ENCODE results near the gene CCR6. TPM values are rescaled to one million over a fixed set of nuclear protein-coding genes. Genes with fewer than 3 reads are reported as not detected.
"Not testable (repeated sequence)": the region's sequence is repeated elsewhere in the genome, so short reads cannot be mapped to it uniquely, and the experiment has no call there.

Gene CCR6
- total RNA-seq, result 1 to 10 TPM; 3.0 to 3.6 TPM

DNA sequence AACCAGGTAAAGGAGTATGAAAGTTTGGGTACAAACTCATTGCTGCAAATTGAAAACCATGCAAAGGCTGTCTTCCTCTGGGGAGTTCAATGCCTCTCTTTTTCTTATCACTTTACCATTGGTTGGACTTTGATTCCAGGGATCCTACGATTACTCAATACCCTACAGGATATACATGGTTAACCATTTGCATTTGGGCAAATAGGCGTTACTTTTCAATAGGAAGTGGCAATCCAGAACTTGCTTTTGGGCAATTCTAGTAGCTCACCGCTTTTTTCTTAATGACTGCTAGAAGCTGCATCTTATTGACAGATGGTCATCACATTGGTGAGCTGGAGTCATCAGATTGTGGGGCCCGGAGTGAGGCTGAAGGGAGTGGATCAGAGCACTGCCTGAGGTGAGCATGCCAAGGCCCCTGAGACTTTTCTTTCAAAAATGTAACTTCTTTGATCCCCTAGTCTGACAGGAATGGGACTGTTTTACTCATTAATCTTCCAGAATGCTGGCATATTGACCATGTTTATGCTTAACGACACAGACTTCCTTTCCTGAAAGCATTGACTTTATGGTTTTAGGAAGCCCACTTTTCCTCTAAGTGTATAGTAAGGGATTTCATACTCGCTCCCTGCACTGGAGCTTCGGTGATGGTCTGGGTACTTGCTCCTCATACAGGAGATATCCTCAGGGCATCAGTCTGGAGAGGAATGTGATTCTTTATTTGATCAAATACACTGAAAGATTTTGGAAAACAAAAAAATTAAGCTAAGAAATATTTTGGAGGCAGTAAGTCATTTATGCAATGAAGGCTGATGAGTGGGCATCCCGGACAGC lies at the start of gene CCR6:
Gene CCR6 (plus strand): TSS at position 270 of the 831 bp plus-strand sequence. CDS start 13,039 bp downstream, outside the sequence.
- Mint-ChIP-seq H3K4me1 (peaks cover 36% of the 10 kb centered on the region), H3K36me3 (peaks cover 2% of the 10 kb centered on the region), H3K27me3 (peaks cover 1% of the 10 kb centered on the region), H3K9me3 (no peaks in the 10 kb centered on the region), H3K4me3 (peak within 1 kb of the TSS; percentile 54), H3K27ac (peak within 1 kb of the TSS; percentile 74)
- POLR2A ChIA-PET, result interaction anchor here (0.5 to 2.3 kb wide), 4 partner anchors 17 to 167 kb away, joined by 3 to 9 read pairs (median 4); partner anchors contain the start of gene RNASET2
- DNase-seq, result no peak
- ATAC-seq (ENCODE audit: low read depth), result peak; percentile 15

DNA sequence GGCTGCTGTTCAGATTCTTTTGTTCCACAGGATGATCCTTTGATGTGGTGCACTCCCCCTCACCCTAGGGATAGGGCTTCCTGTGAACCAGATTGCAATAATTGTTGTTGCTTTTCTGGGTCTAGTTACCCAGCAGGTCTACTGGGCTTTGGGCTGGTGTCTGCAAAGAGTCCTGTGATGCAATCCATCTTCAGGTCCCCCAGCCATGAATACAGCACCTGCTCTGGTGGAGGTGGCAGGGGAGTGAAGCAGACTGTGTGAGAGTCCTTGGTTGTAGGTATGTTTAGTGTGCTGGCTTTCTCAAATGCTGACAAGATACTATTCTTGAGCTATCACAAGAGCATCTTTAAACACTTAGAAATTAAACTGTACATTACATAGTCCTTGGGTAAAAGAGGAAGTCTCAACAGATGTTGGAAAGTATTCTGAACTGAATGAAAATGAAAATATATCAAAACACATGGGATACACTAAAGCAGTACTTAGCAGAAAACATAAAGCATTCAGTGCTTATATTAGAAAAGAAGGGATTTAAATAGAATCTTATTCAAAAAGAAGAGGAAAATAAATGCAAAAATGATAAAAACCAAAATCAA lies 49.1 kb upstream of the CCR6 start:
- ATAC-seq (ENCODE audit: low read depth), result no peak
- no peak for DNase-seq
- Mint-ChIP-seq H3K4me1 (no peaks in the 10 kb centered on the region), H3K36me3 (peaks cover 3% of the 10 kb centered on the region), H3K9me3 (peaks cover 4% of the 10 kb centered on the region), H3K4me3 (no peak overlapping the region), H3K27ac (no peak overlapping the region), H3K27me3 (peaks cover 34% of the 10 kb centered on the region)
- POLR2A ChIA-PET, result no interaction called here

DNA sequence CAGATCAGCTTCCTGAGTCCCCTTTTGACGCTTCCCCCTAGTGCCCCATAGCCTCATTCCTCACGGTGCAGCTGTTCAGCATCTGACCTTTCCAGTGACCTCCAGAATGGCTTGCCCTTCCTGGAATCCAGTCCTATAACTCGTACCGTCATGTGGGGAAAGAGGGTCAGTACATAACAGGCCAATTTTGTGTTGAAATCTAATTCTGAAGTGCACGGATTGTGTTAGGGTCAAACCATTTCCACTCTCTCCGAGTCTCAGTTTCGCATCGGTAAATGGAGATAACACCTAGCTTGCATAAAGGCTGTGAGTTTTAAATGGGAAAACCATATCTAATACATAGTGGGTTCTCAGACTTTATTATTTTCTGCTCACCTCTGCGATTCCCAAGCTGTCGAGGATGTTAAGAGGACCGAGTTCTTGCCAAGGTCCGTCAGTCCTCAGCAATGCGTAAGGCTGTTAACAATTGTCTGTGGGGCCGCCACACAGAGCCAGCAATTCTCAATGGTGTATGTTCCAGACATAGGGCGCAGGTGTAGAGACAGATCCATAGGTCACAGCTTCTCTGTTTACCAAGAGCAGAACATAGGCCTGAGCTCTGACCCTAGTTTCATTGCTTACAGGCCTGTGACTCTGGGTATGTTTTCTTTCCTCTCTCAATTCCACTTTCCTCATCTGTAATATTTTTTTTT lies 45.5 kb upstream of the CCR6 start:
- DNase-seq, result no peak
- peaks cover 6% of the 10 kb centered on the region for H3K4me1 Mint-ChIP-seq
- H3K27me3 Mint-ChIP-seq, result peaks cover 8% of the 10 kb centered on the region
- POLR2A ChIA-PET, result no interaction called here
- H3K4me3 Mint-ChIP-seq, result no peak overlapping the region
- H3K9me3 Mint-ChIP-seq, result peaks cover 1% of the 10 kb centered on the region
- no peak for ATAC-seq (ENCODE audit: low read depth)
- peaks cover under 1% of the 10 kb centered on the region for H3K36me3 Mint-ChIP-seq
- H3K27ac Mint-ChIP-seq, result no peak overlapping the region

- Mint-ChIP-seq H3K4me3 (no peak overlapping the region), H3K27ac (no peak overlapping the region), H3K27me3 (peaks cover 12% of the 10 kb centered on the region), H3K36me3 (no peaks in the 10 kb centered on the region), H3K9me3 (peaks cover 4% of the 10 kb centered on the region), H3K4me1 (peaks cover 6% of the 10 kb centered on the region)
- no peak for DNase-seq
- POLR2A ChIA-PET, result no interaction called here
- ATAC-seq (ENCODE audit: low read depth), result no peak
Measured at GRCh38 chr6:167078745-167079144, 44.2 kb upstream of the CCR6 start.

DNA sequence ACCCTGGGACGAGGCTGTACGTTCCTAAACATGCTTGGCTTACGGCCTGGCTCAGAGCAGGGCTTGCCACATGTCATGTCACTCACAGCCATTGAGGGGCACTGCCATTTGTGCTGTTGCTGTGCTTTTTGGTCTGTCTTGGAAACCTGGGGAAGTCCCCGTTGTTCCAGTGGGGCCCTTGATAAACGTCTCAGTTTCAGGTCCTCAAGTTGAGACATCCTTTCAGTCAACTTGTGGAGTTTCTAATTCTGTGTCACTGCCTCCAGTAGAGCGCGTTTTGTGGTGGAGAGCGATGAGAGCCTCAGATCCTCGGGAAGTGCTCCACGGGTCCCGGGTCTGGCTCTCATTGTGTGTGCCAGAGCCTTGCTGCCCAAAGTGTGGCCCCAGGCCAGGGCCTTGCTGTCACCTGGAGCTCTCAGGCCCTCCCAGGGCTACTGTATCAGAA lies 43.0 kb upstream of the CCR6 start:
- H3K36me3 Mint-ChIP-seq, result no peaks in the 10 kb centered on the region
- peaks cover 8% of the 10 kb centered on the region for H3K27me3 Mint-ChIP-seq
- POLR2A ChIA-PET, result interaction anchor here (0.6 kb wide), 1 partner anchor 208 kb away, joined by 3 read pairs; no protein-coding TSS in a partner anchor
- no peak for DNase-seq
- H3K27ac Mint-ChIP-seq, result no peak overlapping the region
- H3K9me3 Mint-ChIP-seq, result peaks cover 3% of the 10 kb centered on the region
- ATAC-seq (ENCODE audit: low read depth), result no peak
- no peak overlapping the region for H3K4me3 Mint-ChIP-seq
- H3K4me1 Mint-ChIP-seq, result peaks cover 6% of the 10 kb centered on the region

DNA sequence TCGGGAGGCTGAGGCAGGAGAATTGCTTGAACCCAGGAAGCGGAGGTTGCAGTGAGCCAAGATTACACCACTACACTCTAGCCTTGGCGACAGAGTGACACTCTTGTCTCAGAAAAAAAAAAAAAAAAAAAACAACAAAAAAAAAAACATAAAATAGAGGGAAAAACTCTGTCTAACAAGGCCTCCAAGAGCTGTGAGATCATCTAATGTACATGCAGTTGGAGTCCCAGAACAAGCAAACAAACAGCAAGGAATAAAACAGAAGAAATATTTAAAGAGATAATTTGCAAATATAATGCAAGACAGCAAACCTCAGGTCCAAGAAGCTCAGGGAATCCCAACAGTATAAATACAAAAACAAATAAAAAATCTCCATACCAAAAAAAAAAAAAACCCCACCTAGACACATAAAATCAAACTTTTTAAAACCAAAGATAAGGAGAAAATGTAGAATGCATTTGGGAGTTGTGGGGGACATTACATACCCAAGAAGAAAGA lies 35.0 kb upstream of the CCR6 start:
- POLR2A ChIA-PET, result interaction anchor here (0.7 kb wide), 1 partner anchor 59 kb away, joined by 3 read pairs; no protein-coding TSS in a partner anchor
- Mint-ChIP-seq H3K27me3 (peaks cover 11% of the 10 kb centered on the region), H3K4me1 (peaks cover 31% of the 10 kb centered on the region), H3K4me3 (no peak overlapping the region), H3K36me3 (peaks cover 2% of the 10 kb centered on the region), H3K27ac (no peak overlapping the region), H3K9me3 (peaks cover 9% of the 10 kb centered on the region)
- no peak for DNase-seq
- no peak for ATAC-seq (ENCODE audit: low read depth)

DNA sequence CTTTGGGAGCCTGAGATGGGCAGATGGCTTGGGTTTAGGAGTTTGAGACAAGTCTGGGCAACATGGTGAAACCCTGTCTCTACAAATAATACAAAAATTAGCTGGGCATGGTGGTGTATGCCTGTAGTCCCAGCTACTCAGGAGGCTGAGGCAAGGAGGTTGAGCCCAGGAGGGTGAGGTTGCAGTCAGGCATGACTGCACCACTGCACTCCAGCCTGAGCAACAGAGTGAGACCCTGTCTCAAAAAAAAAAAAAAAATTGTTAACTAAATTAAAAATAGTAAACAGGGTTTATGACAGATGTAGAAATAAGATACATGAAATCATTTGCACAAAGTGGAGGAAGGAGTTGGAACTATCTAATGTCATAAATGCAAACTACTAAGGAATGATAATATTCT lies 34.2 kb upstream of the CCR6 start:
- POLR2A ChIA-PET; H3K4me3 Mint-ChIP-seq; ATAC-seq (ENCODE audit: low read depth); H3K27ac Mint-ChIP-seq; H3K27me3 Mint-ChIP-seq; H3K36me3 Mint-ChIP-seq; DNase-seq; H3K9me3 Mint-ChIP-seq: not testable (repeated sequence)
- H3K4me1 Mint-ChIP-seq, result peaks cover 36% of the 10 kb centered on the region

- no peak overlapping the region for H3K27ac Mint-ChIP-seq
- H3K4me3 Mint-ChIP-seq, result no peak overlapping the region
- peaks cover 7% of the 10 kb centered on the region for H3K9me3 Mint-ChIP-seq
- no peak for ATAC-seq (ENCODE audit: low read depth)
- DNase-seq, result no peak
- peaks cover 40% of the 10 kb centered on the region for H3K4me1 Mint-ChIP-seq
- peaks cover 3% of the 10 kb centered on the region for H3K27me3 Mint-ChIP-seq
- POLR2A ChIA-PET, result no interaction called here
- peaks cover 2% of the 10 kb centered on the region for H3K36me3 Mint-ChIP-seq
Measured at GRCh38 chr6:167089243-167090142, 33.4 kb upstream of the CCR6 start.

GRCh38 chr6:167090171-167090570 lies 32.7 kb upstream of the CCR6 start:
- DNase-seq, result no peak
- POLR2A ChIA-PET, result no interaction called here
- peaks cover 3% of the 10 kb centered on the region for H3K27me3 Mint-ChIP-seq
- no peak overlapping the region for H3K4me3 Mint-ChIP-seq
- H3K9me3 Mint-ChIP-seq, result peaks cover 7% of the 10 kb centered on the region
- ATAC-seq (ENCODE audit: low read depth), result no peak
- H3K4me1 Mint-ChIP-seq, result peaks cover 47% of the 10 kb centered on the region
- peaks cover 2% of the 10 kb centered on the region for H3K36me3 Mint-ChIP-seq
- no peak overlapping the region for H3K27ac Mint-ChIP-seq

DNA sequence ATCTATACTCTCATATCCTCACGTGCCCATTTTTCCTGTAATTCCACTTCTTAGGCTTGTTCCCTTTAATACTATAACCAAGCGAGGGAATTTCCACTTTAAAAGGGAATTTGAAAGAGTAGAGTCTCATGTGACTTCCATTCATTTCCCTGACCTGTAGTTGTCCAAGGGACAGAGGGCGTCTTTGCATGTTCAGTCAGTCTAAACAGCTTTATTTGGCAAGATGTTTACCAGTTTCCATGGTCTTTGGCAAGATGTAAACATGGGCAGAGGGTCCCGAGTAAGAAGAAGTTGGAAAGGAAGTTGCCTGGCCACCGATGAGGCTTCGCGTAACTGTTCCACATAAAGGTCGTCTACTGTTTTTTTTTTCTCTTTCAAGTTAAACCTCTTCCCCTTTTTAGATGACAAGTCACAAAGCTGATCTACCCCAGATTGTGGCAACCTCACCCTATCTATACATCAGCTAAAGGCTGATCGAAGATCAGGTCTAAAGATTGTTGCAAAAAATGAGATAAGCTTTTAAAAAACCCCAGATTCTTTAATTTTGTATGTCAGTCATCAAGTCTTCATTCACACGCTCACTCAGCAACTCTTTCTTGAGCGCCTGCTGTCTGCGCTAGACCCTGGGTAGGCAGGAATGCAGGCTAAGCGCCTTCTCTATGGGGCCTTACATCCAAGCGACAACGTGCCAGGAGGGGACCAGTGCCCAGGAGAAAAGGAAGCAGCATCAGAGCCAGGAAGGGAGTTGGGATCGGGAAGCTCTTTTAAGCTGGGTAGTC lies 31.7 kb upstream of the CCR6 start:
- H3K27me3 Mint-ChIP-seq, result peaks cover 3% of the 10 kb centered on the region
- no peak for DNase-seq
- H3K4me3 Mint-ChIP-seq, result peak overlapping the region; percentile 36
- POLR2A ChIA-PET, result no interaction called here
- H3K27ac Mint-ChIP-seq, result peak overlapping the region; percentile 70
- H3K9me3 Mint-ChIP-seq, result peaks cover 7% of the 10 kb centered on the region
- peaks cover 48% of the 10 kb centered on the region for H3K4me1 Mint-ChIP-seq
- peak; percentile 19 for ATAC-seq (ENCODE audit: low read depth)
- no peaks in the 10 kb centered on the region for H3K36me3 Mint-ChIP-seq

- Mint-ChIP-seq H3K9me3 (peaks cover 7% of the 10 kb centered on the region), H3K36me3 (no peaks in the 10 kb centered on the region), H3K4me1 (peaks cover 48% of the 10 kb centered on the region), H3K4me3 (no peak overlapping the region), H3K27ac (peak overlapping the region; percentile 70), H3K27me3 (peaks cover 3% of the 10 kb centered on the region)
- ATAC-seq (ENCODE audit: low read depth), result no peak
- POLR2A ChIA-PET, result no interaction called here
- no peak for DNase-seq
Measured at GRCh38 chr6:167091805-167092107, 31.1 kb upstream of the CCR6 start.

- Mint-ChIP-seq H3K36me3 (no peaks in the 10 kb centered on the region), H3K9me3 (peaks cover 3% of the 10 kb centered on the region), H3K27ac (peak overlapping the region; percentile 80), H3K27me3 (peaks cover 3% of the 10 kb centered on the region), H3K4me3 (peak overlapping the region; percentile 67), H3K4me1 (peaks cover 48% of the 10 kb centered on the region)
- DNase-seq (no peak), ATAC-seq (ENCODE audit: low read depth) (no peak)
- POLR2A ChIA-PET, result no interaction called here
Measured at GRCh38 chr6:167092672-167093339, 30.1 kb upstream of the CCR6 start.
